MCF 10A (cell line): Measurements from ENCODE around the gene DLGAP3. TPM values are rescaled to one million over a fixed set of nuclear protein-coding genes. Genes with fewer than 3 reads are reported as not detected.

ENCODE experiments used
- BruUV-seq: library from RNA; stranded (reverse); fragments of 400-500 nt; replicated peaks from 2 replicates; lab custom pipeline; 2021; lab: Mats Ljungman, UMichigan
- CTCF ChIA-PET: fragments of 300-600 bp; sonication (Branson Sonifier 250); formaldehyde crosslinking; extraction: SDS; loops from one replicate; lab custom pipeline; 2021; ENCODE audit warnings: antibody characterized with exemption, inconsistent platforms; lab: Yijun Ruan, JAX
- POLR2A ChIA-PET: fragments of 300-600, 350-650 bp; sonication (Branson Sonifier 250); formaldehyde crosslinking; extraction: SDS; loops from one replicate; lab custom pipeline; 2020; ENCODE audit warnings: antibody characterized with exemption, inconsistent platforms; lab: Yijun Ruan, JAX
- DNase-seq: peaks from one replicate; pipeline ENCODE4 v3.0.0-alpha.2; 2018; ENCODE audit not compliant: unreplicated experiment
- H3K27ac Mint-ChIP-seq: one replicate; pipeline ENCODE4 v1.8.0; 2022; ENCODE audit warnings: mild to moderate bottlenecking, low read depth, mixed read lengths; ENCODE audit not compliant: unreplicated experiment
- H3K27me3 Mint-ChIP-seq: one replicate; pipeline ENCODE4 v1.8.0; 2022; ENCODE audit warnings: mixed read lengths; ENCODE audit not compliant: insufficient read depth, unreplicated experiment
- H3K36me3 Mint-ChIP-seq: one replicate; pipeline ENCODE4 v1.8.0; 2022; ENCODE audit warnings: mild to moderate bottlenecking, moderate library complexity, mixed read lengths; ENCODE audit not compliant: insufficient read depth, unreplicated experiment
- H3K4me1 Mint-ChIP-seq: one replicate; pipeline ENCODE4 v1.8.0; 2022; ENCODE audit warnings: mixed read lengths; ENCODE audit not compliant: insufficient read depth, unreplicated experiment
- H3K4me3 Mint-ChIP-seq: one replicate; pipeline ENCODE4 v1.8.0; 2022; ENCODE audit warnings: mild to moderate bottlenecking, moderate library complexity, mixed read lengths; ENCODE audit not compliant: unreplicated experiment
- H3K9me3 Mint-ChIP-seq: one replicate; pipeline ENCODE4 v1.8.0; 2022; ENCODE audit warnings: mixed read lengths; ENCODE audit not compliant: unreplicated experiment
- intact Hi-C: fragments of 100-400 bp; cut with micrococcal nuclease; formaldehyde crosslinking; loops from 2 replicates; pipeline ENCODE4 v1.14.1; 2022
- total RNA-seq: library from RNA; stranded (reverse); gene quantifications from 2 replicates; pipeline ENCODE4 v1.2.3, GENCODE V29; 2022
- TF ChIP-seq, protein P1 (sequence below): fragments of 200-600 bp; IDR thresholded peaks from one replicate; pipeline ENCODE4 v1.8.0; 2022; ENCODE audit warnings: antibody characterized with exemption, mild to moderate bottlenecking; ENCODE audit not compliant: unreplicated experiment

Gene DLGAP3
- total RNA-seq, 1 experiment from 2014 or later: 0.14 TPM

DNA sequence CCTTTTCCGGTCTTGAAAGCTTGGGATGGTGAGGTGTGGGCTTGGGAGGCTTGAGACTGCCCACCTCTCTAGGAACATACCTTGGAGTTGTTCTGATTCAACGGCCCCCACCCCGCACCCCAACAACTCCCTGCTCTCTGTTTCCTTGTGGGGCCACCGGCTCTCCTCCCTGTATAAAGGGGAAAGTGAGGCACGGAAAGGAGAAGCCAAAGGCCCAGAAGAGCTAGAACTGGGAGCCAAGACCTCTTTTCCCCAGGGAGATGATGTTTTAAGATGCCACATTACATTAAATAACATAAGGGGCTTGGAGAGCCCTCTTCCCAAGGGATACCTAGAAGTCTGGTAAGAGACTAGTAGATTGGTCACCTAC, 1.2 kb upstream of the DLGAP3 start:
- no peak for DNase-seq
- no TSS peak for BruUV-seq
- TF ChIP-seq, protein P1, sequence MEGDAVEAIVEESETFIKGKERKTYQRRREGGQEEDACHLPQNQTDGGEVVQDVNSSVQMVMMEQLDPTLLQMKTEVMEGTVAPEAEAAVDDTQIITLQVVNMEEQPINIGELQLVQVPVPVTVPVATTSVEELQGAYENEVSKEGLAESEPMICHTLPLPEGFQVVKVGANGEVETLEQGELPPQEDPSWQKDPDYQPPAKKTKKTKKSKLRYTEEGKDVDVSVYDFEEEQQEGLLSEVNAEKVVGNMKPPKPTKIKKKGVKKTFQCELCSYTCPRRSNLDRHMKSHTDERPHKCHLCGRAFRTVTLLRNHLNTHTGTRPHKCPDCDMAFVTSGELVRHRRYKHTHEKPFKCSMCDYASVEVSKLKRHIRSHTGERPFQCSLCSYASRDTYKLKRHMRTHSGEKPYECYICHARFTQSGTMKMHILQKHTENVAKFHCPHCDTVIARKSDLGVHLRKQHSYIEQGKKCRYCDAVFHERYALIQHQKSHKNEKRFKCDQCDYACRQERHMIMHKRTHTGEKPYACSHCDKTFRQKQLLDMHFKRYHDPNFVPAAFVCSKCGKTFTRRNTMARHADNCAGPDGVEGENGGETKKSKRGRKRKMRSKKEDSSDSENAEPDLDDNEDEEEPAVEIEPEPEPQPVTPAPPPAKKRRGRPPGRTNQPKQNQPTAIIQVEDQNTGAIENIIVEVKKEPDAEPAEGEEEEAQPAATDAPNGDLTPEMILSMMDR: no peak
- no peak overlapping the region for H3K4me3 Mint-ChIP-seq
- no peaks in the 10 kb centered on the region for H3K36me3 Mint-ChIP-seq
- intact Hi-C loops: no loop called here
- H3K9me3 Mint-ChIP-seq: no peaks in the 10 kb centered on the region
- peaks cover 6% of the 10 kb centered on the region for H3K4me1 Mint-ChIP-seq
- ChIA-PET CTCF (interaction anchor here (0.6 kb wide), 1 partner anchor 121 kb away, joined by 4 read pairs; no protein-coding TSS in a partner anchor), POLR2A (no interaction called here)
- peaks cover 53% of the 10 kb centered on the region for H3K27me3 Mint-ChIP-seq
- no peak overlapping the region for H3K27ac Mint-ChIP-seq

- H3K4me1 Mint-ChIP-seq: peaks cover 6% of the 10 kb centered on the region
- DNase-seq: no peak
- no peaks in the 10 kb centered on the region for H3K9me3 Mint-ChIP-seq
- H3K4me3 Mint-ChIP-seq: no peak overlapping the region
- TF ChIP-seq, protein P1: no peak
- ChIA-PET CTCF (interaction anchor here (0.5 kb wide), 1 partner anchor 1634 kb away, joined by 3 read pairs; no protein-coding TSS in a partner anchor), POLR2A (interaction anchor here (0.6 kb wide), 1 partner anchor 950 kb away, joined by 3 read pairs; no protein-coding TSS in a partner anchor)
- no TSS peak for BruUV-seq
- H3K27me3 Mint-ChIP-seq: peaks cover 47% of the 10 kb centered on the region
- H3K36me3 Mint-ChIP-seq: no peaks in the 10 kb centered on the region
- intact Hi-C loops: no loop called here
- H3K27ac Mint-ChIP-seq: no peak overlapping the region
Observed at GRCh38 chr1:34929853-34930701, 627 bp upstream of the DLGAP3 start.

DNA sequence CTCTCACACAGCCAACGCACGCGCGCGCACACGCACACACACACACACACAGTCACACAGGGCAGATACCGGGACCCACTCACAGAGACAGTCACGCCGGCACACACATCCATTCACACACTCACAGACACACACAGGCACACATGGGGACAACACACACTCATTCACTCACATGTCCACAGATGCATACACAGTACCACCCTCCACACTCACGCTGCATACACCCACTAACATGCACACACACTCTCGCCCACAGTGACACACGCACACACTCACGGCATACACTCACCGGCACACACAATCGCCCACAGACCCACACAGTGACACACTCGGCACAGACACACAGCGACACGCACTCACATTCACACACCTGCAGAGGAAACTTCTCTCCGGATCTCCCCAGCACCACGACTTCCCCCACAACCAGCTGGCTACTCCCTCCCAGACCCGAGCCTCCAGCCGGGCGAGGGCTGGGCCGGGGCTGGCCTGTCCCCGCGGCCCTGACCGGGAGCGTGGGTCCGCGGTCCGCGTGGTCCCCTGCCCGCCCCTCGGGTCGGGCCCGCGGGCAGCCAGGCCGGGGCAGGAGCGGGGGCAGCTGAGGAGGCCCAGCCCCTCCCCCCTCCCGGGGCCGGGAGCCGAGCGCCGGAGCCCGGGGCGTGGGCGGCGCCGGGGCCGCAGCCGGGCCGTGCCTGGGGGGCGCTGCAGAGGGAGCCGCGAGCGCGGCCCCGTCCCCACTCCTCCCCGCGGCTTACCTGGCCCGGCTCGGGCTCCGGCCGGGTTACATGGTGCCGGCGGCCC, 552 bp downstream of the DLGAP3 start:
- peaks cover 57% of the 10 kb centered on the region for H3K27me3 Mint-ChIP-seq
- intact Hi-C loops: no loop called here
- POLR2A ChIA-PET: interaction anchor here (0.6 to 0.7 kb wide), 2 partner anchors 716 to 951 kb away, joined by 3 to 4 read pairs; no protein-coding TSS in a partner anchor
- peaks cover 6% of the 10 kb centered on the region for H3K4me1 Mint-ChIP-seq
- CTCF ChIA-PET: no interaction called here
- peak overlapping the region; percentile 20 for H3K4me3 Mint-ChIP-seq
- BruUV-seq: no TSS peak
- TF ChIP-seq, protein P1: no peak
- H3K27ac Mint-ChIP-seq: no peak overlapping the region
- no peaks in the 10 kb centered on the region for H3K36me3 Mint-ChIP-seq
- no peak for DNase-seq
- no peaks in the 10 kb centered on the region for H3K9me3 Mint-ChIP-seq
